GM21447 (cell line): ENCODE measurements around the gene PJA1.

Experiments
- ATAC-seq: cut with Tn5 transposase; IDR thresholded peaks from one replicate; pipeline ENCODE4 v1.9.1; 2021; ENCODE audit not compliant: unreplicated experiment

PJA1 gene, protein sequence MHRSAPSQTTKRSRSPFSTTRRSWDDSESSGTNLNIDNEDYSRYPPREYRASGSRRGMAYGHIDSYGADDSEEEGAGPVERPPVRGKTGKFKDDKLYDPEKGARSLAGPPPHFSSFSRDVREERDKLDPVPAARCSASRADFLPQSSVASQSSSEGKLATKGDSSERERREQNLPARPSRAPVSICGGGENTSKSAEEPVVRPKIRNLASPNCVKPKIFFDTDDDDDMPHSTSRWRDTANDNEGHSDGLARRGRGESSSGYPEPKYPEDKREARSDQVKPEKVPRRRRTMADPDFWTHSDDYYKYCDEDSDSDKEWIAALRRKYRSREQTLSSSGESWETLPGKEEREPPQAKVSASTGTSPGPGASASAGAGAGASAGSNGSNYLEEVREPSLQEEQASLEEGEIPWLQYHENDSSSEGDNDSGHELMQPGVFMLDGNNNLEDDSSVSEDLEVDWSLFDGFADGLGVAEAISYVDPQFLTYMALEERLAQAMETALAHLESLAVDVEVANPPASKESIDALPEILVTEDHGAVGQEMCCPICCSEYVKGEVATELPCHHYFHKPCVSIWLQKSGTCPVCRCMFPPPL

DNA sequence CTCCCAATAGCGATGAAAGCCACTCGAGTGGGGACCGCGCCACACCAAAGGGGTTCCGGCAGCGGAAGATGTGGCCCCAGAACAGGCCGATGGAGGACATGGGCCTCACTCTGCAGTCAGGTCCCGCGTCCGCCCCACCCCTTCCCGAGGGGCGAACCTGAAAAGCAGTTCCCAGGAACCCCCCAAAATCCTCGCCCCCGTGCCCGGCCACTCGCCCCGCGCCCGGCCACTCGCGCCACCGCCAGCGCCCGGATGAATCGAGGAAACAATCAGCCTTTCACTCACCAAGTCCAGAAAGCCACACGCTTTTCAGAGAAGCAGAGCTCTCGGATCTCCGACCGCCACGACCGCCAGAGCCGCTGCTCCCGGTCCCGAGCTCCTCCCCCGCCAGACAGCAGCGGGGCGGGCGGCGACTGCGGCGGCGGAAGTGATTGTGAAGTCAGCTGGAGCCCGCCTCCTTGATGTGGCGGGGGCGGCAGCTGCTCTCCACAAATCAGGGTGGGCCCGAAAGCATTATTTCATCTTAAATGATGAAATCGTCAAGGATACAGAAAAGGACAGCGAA is at the start of gene PJA1:
Gene PJA1, minus strand, starts transcription at position 367 of the 565 bp plus-strand sequence. CDS start 2,380 bp downstream, outside the sequence.
- ATAC-seq = peak; percentile 78

DNA sequence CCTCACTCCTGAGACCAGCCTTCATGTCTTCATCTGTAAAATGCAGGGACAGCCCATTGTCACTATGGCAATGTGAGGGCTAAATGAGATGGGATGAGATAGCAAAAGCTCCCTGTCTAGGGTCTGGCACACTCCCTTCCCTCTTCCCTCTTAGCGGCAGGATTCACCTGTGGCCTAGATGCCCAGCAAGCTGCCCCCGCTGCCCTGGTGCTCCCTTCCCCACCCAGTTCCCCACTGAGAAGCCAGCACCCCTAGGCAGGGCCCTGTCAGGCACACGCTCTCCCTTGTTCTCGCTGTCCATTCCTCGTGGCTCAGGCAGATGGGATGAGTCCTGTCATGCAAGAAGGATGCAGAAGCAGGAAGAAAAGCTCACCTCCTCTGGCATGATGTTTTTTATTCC is 49.2 kb upstream of the PJA1 start:
- no peak for ATAC-seq

DNA sequence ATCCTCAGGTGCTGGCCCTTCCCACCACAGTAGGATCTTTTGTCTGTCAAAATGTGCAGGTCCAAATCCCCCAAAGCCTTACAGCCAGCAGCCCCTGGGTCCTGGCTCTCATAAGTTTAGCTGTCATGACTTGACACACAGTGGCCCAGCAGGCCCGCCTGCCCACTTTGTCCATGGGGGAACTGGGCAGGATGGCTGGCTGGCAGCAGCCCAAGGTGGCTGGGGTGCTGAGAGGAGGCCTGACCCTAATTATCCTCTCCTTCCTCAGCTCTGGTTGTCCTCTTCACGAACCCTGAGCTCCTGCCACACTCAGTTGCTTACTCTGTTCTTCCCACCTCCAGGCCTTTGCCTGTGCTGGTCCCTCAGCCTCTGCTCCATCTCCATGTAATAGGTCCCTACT is 46.4 kb upstream of the PJA1 start:
- no peak for ATAC-seq

DNA sequence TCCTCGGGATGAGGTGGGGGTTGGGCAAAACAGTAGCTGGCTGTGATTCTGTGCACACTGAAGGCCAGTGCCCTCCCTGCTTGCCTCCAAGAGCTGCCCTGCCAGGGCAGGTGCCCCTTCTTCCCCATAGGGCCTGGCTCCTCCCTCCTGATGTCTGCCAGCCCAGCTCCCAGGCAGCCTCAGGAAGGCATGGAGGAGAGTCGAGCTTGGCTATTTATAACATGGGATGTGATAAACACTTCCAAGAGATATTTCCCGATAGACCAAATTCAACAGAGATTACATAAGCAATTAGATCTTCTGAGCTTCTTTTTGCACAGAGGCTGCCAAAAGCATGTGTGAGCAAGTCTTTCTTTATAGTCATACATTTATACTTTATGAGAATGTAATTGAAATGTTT is 45.3 kb upstream of the PJA1 start:
- no peak for ATAC-seq

DNA sequence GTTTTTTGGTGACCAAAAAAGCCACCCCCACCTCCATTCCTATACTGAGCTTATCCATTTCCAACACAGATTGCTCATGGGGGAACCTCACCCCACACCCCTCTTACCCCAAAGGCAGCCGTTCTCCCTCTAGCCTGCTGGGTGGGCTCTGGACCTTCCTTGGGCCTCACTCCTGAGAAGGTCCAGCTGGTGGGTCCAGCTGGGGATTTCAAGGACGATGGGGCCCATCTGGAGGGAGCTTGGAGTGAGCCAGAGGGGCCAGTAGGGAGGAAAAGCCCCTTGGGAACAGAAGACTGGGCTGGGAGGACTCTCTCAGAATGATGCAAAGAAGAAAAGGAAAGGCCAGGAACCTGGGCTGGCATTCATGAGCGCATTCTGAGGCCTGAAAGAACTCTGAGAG is 42.0 kb upstream of the PJA1 start:
- no peak for ATAC-seq

DNA sequence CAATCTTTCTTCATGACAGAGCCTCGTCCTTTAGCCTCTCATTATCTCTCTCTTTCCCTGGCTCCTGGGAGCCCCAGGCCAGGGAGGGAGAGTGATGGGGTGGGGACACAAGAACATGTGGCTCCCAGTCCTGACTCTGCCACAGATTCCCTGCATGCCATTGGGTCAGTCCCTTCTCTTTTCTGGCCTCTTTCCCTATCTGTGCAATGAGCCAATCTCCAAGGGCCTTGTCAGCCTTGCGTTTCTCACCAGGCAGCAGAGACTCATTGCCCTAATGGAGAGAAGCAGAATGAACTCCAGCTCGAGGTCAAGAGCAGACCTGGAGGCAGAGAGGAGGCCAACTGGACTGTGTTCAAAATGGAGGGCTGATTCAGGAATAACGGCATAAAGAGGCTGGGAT is 38.4 kb upstream of the PJA1 start:
- ATAC-seq = no peak

DNA sequence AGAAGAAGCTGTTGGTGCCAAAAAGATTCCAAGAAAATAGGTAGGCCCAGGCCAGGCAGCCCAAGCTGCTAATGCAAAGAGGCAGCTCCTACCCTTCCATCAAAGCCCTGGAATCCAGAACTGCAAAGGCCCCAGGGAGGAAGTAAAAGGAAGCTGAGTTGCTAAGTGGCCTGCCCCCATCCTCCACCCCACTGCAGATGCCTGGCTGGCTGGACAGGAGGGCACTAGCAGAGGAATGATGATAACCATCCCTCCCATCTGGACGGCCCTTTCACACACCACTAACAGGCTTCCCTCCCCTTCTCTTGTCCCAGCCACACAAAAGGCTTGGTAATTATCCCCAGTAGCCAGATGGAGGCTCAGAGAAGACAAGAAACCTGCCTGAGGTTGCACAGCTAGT is 32.4 kb upstream of the PJA1 start:
- ATAC-seq = no peak

DNA sequence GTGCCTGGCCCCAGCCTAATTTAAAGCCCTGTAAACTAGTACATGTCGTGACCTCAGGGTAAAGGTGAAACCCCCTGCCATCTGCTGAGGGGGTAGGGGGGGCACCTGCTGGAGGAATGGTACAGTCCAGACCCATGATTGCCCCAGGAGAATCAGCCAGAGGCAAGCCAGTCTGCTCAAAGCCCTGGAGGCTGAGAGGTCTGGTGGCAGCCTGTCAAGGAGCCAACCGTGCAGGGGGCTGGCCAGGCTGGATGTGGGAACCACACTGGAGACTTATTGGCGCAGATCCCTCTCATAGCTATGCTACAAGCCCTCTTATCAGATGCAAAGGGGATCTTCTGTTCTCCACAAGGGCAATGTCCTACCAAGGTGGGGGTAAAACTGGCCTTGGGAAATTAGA is 31.4 kb upstream of the PJA1 start:
- no peak for ATAC-seq

DNA sequence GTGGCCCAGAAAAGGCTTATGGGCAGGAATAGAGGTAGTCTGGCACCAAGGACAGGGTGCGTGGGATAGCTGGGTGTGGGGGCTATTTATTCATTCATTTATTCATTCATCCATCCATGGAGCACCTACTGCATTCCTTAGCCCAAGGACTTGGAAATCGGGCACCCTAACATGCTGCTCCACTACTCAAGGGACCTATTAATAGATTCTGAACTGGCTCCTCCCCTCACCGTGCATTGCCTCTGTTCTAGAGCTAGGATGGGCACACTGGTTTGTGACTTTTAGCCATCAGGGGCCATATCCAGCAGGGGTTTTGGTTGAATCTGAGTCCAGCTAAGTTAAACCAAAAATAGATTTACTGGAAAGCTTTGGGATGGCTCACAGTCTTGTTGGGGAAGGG is 30.6 kb upstream of the PJA1 start:
- no peak for ATAC-seq

DNA sequence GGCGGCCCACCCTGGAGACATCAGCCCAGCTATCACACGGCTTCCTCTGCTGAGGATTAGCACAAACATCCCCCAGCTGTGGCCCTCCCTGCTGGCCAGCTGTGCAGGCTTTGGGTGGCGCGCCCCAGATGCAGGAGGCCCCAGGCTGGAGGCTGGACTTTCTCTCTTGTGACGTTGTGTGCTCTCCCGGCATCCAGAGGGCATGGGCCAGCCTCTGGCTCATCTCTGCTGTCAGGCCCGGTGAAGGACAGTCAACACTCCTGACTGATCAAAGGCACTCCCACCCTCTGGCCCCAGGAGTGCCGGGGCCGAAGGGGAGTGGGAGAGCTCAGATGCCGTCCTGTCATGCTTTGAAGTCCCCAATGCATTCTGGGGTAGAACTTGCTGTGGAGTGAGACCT is 29.9 kb upstream of the PJA1 start:
- ATAC-seq = no peak

DNA sequence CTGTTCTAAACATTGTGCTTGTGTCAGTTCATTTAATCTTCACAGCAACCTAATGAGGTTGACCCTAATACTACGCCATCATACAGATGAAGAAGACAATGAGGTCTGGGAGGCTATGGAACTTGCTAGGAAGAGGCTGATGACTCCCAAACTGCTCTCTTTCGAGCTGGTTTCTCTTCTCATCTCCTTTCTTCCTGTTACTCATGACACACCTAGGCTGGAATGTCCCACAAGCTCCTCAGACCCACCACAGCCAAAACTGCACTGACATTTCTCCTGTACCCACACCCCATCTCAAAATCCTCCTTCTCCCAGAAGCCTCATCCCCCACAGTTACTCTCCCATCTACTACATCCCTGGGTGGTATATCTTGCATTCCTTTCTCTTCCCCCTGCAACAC is 27.4 kb upstream of the PJA1 start:
- ATAC-seq = no peak

DNA sequence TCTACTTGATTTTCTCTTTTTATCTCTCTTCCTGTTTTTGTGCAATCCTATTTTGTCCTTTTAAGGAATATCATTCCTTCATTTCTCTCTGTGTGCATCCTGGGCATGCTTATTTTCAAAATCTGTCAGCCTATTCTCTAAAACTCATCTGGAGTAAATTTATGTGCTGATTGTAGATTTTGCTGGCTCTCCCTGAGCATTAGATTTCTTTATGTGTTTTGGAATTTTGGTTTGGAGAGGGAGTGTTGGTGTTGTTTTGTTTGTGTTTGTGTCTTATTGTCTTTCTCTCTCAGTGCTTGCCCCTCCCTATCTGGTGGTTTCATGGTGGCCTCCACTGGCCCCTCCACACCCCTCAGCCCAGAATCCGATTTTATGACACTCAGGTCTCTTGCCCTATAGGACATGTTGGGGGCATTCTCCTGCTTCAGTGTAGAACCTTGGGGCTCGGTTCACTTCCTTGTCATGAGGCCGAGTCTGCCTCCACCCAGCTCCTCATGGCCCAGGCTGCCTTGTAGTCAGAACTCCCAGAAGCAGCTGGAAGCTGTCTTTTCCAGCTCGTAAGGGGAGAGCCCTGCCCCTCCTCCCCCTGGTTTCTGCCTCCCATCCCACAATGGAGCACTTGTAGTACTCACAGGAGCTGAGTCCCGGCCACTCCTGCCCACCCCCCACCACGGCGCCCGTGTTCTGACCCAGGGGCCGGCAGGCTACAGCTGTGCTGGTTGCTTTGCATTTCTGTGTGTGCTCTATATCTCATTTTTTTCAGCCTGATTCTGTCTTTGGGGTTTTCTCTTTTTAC is 24.5 kb upstream of the PJA1 start:
- ATAC-seq = no peak

DNA sequence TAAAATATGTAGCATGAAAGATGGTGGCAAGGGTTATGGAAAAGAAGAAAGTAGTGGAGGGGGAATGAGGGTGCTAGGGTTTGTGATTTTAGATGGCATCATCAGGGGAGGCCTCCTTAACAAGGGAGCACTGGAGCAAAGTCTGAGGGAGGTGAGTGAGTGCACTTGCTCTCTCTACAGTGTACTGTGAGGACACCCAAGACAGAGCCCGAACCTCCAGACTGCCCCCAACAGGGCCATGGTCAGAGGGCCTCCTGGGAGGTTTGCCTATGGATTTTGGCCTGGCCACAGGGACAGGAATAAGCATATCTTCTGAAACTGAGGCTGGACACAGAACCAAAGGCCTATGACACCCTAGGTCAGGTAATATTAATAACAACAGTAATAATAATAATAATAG is 21.4 kb upstream of the PJA1 start:
- no peak for ATAC-seq

DNA sequence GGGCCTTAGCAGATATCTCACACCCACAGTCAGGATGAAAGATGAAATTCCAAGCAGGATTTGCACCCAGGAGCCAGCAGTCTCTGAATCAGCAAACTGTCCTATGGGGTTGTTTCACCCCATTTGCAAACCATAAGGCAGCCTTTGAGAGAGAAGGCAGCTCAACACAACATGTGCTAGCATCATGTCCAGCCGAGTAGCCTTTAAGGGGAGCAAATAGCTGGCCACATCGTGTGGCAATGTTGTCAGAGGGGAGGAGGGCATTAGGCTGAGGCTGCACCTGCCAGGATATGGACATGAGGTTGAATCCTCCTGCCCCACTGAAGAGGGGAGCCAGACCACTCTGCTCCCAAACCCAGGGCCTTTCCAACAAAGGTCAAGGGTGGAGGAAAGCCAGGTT is 20.6 kb upstream of the PJA1 start:
- ATAC-seq = no peak

DNA sequence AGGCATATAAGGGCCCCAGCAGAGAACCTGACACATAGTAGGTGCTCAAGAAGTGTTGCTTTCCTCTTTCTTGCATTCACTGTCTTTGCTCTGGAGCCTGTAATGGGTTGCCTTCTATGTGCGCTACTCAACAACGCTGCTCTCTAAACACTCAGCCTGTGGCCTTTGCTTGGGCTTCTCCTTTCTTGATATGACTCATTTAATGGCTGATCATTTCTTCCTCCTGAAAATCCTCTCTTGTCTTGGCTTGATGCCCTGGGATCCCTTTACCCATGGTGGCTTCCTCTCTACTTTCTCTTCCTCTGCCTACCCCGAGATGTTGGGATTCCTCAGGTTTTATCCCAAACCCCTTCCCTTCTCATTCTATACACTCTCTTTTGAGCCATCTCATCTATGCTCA is 19.9 kb upstream of the PJA1 start:
- no peak for ATAC-seq

DNA sequence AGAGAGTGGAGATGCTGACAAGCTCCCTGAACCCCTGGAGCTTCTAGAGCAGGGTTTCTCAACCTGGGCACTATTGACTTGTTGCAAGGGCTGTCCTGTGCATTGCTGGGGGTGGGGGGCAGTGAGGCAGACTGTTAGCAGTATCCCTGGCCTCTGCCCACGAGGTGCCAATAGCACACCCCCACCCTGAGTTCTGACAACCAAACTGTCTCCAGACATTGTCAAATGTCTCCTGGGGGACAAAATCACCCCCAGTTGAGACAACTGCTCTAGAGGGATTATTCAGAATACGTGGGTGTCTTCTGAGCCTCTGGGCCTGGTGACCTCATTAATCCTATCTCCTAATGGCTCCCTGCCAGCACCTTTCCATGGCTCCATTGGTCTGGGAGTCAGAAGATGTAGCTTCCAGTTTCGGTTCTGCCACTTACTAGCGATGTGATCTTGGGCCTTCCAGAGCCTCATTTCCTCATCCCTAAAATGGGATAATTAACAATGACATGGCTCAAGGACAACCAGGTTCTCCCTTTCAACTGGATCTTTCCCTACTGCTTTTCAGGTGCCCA is 17.6 kb upstream of the PJA1 start:
- no peak for ATAC-seq

DNA sequence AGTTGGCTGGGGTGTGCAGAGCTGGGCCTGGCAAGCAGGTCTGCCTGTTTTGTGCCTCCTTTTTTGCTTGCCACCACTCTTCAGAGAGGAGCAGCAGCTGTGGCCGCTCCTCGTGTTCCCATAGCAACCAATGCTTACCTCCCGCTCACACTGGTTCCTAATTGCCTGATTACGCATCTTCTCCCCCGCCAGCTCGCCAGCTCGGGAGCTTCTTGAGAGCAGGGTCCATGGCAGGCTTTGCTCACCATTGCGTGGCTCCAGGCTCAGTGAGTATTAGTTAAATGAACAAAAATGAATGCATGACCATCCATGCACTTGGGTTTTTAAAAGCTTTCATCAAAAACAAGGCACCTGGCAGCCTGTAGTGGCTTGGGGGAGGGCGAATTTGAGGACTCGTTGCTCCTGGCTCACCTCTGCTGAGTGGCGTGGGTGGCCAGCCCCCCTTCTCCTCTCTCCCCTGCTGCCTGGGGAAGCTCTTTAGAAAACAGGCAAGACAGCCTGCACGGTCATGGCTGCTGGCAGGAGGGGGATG is 14.2 kb upstream of the PJA1 start:
- ATAC-seq = no peak

DNA sequence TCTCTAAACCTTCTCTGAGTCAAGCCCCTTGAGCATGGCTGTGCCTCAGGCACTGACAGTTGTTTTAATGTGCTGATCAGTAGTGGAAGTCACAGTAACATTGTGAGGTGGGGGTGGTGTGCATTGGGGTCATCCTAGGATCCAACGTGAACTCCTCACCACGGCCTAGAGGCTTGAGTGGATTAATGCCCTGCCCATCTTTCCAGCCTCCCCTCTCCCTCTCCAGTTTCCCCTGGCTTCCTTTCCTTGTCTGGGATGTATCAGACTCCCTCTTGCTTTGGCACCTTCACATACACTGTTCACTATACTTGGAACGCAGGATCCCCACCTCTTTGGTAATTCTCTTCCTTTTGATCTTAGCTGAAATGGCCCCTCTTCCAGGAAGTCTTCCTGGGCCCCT is 13.3 kb upstream of the PJA1 start:
- ATAC-seq = no peak

DNA sequence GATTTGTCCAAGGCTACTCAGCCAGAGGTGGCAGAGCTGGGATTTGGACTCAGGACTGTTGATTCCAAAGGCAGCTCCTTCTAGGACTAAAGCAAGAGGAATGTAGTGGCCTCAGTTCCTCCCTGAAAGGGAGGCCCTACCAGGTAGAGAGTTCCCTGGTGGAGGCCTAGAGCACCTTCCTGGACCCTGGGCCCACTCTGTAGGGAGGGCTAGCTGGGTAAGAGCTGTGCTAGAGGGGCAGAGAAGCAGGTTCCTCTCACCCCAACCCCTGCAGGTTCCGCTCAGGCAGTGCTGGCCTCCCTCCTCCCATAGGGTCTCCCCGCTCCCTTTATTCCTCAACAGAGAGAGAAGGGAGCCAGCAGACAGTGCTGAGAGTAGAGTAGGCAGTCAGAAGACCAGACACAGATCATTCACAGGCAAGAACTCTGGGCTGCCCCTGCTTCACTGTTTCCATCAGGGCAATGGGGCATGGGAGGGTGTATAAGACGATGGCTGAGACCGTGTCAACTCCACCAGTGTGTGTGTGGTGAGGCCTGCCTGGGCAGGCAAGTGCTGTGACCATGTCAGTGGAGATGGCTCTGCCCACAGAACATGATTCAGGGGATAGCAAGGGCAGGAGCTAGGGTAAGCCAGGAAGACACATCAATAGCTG is 12.4 kb upstream of the PJA1 start:
- no peak for ATAC-seq

DNA sequence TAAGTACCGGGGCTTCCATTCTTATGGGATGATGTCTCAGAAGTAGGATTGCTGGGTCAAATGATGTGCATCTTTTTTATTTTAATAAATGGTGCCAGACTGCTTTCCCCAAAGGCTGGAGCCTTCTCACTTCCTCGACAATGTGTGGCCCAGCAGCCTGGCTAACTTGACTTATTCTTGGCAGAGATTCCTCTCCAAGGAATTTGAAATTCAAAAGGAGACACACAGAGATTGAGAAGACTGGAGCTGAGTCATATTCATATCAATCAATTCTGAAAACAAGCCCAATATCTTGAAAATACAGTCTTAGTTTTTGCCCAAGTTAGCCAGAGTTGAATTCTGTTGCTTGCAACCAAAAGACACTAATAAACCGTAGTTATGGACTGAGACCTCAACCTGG is 10.8 kb upstream of the PJA1 start:
- no peak for ATAC-seq

DNA sequence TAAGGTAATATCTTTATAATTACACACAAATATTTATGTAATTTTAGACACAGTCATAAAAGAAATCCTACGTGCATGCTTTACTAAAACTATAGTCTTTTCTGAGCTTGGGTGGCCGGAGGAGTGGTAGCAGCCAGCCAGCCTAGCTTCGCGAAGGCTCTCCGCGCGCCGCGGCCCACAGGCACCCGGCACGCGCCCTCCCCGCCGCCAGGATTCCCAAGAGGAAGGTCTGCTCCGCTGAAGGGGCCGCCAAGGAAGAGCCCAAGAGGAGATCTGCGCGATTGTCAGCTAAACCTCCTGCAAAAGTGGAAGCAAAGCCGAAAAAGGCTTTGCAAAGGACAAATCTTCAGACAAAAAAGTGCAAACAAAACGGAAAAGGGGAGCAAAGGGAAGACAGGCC is 8.7 kb upstream of the PJA1 start:
- no peak for ATAC-seq
